Smooth muscle cell (in vitro differentiated cells): ENCODE measurements around the gene ITGB1BP2. TPM values are rescaled to one million over a fixed set of nuclear protein-coding genes. Genes with fewer than 3 reads are reported as not detected.
"Not testable (repeated sequence)": the region's sequence is repeated elsewhere in the genome, so short reads cannot be mapped to it uniquely, and the experiment has no call there.

Source experiments
- DNase-seq: peaks from one replicate; lab custom pipeline; 2025; ENCODE audit not compliant: unreplicated experiment; lab: John Stamatoyannopoulos, UW
- H2AFZ ChIP-seq: fragments of 200-600 bp; sonication (generic); 2 replicates; pipeline ENCODE4 v1.6.0; 2016; ENCODE audit warnings: antibody characterized with exemption, low read depth, mild to moderate bottlenecking
- H3F3A ChIP-seq: fragments of 200-600 bp; sonication (generic); 2 replicates; pipeline ENCODE4 v1.6.0; 2017; ENCODE audit warnings: antibody characterized with exemption, low read depth
- H3K27ac ChIP-seq: fragments of 200-600 bp; sonication (generic); 2 replicates; pipeline ENCODE4 v1.5.1; 2016; ENCODE audit warnings: low read depth, mild to moderate bottlenecking
- H3K27me3 ChIP-seq: fragments of 200-600 bp; sonication (generic); 2 replicates; pipeline ENCODE4 v1.6.1; 2016; ENCODE audit warnings: low read depth, mild to moderate bottlenecking
- H3K36me3 ChIP-seq: fragments of 200-600 bp; sonication (generic); 2 replicates; pipeline ENCODE4 v1.5.1; 2016; ENCODE audit warnings: low read depth
- H3K4me1 ChIP-seq: fragments of 200-600 bp; sonication (generic); 2 replicates; pipeline ENCODE4 v1.5.1; 2016; ENCODE audit warnings: low read depth
- H3K4me2 ChIP-seq: fragments of 200-600 bp; sonication (generic); 2 replicates; pipeline ENCODE4 v1.6.0; 2016; ENCODE audit warnings: mild to moderate bottlenecking
- H3K4me3 ChIP-seq: fragments of 200-600 bp; sonication (generic); 2 replicates; pipeline ENCODE4 v1.5.1; 2016; ENCODE audit warnings: mild to moderate bottlenecking
- H3K79me2 ChIP-seq: fragments of 200-600 bp; sonication (generic); 2 replicates; pipeline ENCODE4 v1.6.0; 2016; ENCODE audit warnings: low read depth, mild to moderate bottlenecking
- H3K9ac ChIP-seq: fragments of 200-600 bp; sonication (generic); 2 replicates; pipeline ENCODE4 v1.6.0; 2016; ENCODE audit warnings: low read depth
- H3K9me3 ChIP-seq: fragments of 200-600 bp; sonication (generic); replicated peaks from 2 replicates; pipeline ENCODE4 v1.5.1; 2016; ENCODE audit warnings: low read depth
- H4K20me1 ChIP-seq: fragments of 200-600 bp; sonication (generic); 2 replicates; pipeline ENCODE4 v1.6.0; 2016; ENCODE audit warnings: low read depth
- WGBS: methylation state at CpG from one replicate; pipeline ENCODE4 v1.1.7; 2016; ENCODE audit warnings: low lambda C conversion rate; 5-methylcytosine and 5-hydroxymethylcytosine counted together
- polyA plus RNA-seq: library from polyadenylated mRNA; unstranded; fragments of >200 nt; fragmentation: Nextera tagmentation; extraction: Ambion mirVana; gene quantifications from 2 replicates; pipeline ENCODE4 v1.2.1, GENCODE V29; 2016
- total RNA-seq: library from RNA; depleted of rRNA; stranded (reverse); fragments of >200 nt; gene quantifications from 2 replicates; pipeline ENCODE4 v1.2.3, GENCODE V29; 2014
- TF ChIP-seq, protein P1 (sequence below): fragments of 200-600 bp; sonication (generic); IDR thresholded peaks from 2 replicates; pipeline ENCODE4 v1.5.1; 2017; ENCODE audit warnings: borderline replicate concordance, mild to moderate bottlenecking, antibody characterized with exemption; ENCODE audit not compliant: insufficient read depth, poor library complexity, severe bottlenecking

The ITGB1BP2 gene
- total and polyA plus RNA-seq, 2 experiments from 2014 or later: 2.0 TPM; not detected in 1

- no peaks in the 10 kb centered on the region for H4K20me1 ChIP-seq
- H3K9ac ChIP-seq: peak within 1 kb of the TSS; percentile 74
- peak within 1 kb of the TSS; percentile 81 for H3K4me2 ChIP-seq
- DNase-seq: peak; percentile 34
- peak within 1 kb of the TSS; percentile 88 for H3K4me3 ChIP-seq
- TF ChIP-seq, protein P1, sequence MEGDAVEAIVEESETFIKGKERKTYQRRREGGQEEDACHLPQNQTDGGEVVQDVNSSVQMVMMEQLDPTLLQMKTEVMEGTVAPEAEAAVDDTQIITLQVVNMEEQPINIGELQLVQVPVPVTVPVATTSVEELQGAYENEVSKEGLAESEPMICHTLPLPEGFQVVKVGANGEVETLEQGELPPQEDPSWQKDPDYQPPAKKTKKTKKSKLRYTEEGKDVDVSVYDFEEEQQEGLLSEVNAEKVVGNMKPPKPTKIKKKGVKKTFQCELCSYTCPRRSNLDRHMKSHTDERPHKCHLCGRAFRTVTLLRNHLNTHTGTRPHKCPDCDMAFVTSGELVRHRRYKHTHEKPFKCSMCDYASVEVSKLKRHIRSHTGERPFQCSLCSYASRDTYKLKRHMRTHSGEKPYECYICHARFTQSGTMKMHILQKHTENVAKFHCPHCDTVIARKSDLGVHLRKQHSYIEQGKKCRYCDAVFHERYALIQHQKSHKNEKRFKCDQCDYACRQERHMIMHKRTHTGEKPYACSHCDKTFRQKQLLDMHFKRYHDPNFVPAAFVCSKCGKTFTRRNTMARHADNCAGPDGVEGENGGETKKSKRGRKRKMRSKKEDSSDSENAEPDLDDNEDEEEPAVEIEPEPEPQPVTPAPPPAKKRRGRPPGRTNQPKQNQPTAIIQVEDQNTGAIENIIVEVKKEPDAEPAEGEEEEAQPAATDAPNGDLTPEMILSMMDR: no peak
- no peaks in the 10 kb centered on the region for H3K4me1 ChIP-seq
- H3K27ac ChIP-seq: peak within 1 kb of the TSS; percentile 82
- H3K27me3 ChIP-seq: no peaks in the 10 kb centered on the region
- H3K79me2 ChIP-seq: no peaks in the 10 kb centered on the region
- H3K36me3 ChIP-seq: no peaks in the 10 kb centered on the region
- H2AFZ ChIP-seq: peak within 1 kb of the TSS; percentile 62
- no peaks in the 10 kb centered on the region for H3K9me3 ChIP-seq
- WGBS: 55% methylated on average over 41 of the region's 54 CpGs
- no peaks in the 10 kb centered on the region for H3F3A ChIP-seq
Measured at GRCh38 chrX:71254092-71254963, 47.2 kb upstream of the ITGB1BP2 start, which contains the start of gene ZMYM3. Gene ZMYM3 (minus strand): TSS chrX:71254140. CDS start chrX:71253255, 885 bp downstream.

GRCh38 chrX:71256051-71256450 is 45.5 kb upstream of the ITGB1BP2 start:
- no peak overlapping the region for H2AFZ ChIP-seq
- peak overlapping the region; percentile 20 for H3K9ac ChIP-seq
- H3K36me3 ChIP-seq: no peaks in the 10 kb centered on the region
- no peaks in the 10 kb centered on the region for H3K79me2 ChIP-seq
- no peaks in the 10 kb centered on the region for H4K20me1 ChIP-seq
- H3K9me3 ChIP-seq: no peaks in the 10 kb centered on the region
- no peaks in the 10 kb centered on the region for H3K4me1 ChIP-seq
- peak overlapping the region; percentile 82 for H3K27ac ChIP-seq
- no peaks in the 10 kb centered on the region for H3F3A ChIP-seq
- peak overlapping the region; percentile 81 for H3K4me2 ChIP-seq
- no peak overlapping the region for H3K4me3 ChIP-seq
- 54% methylated on average over 6 of the region's 6 CpGs for WGBS
- no peaks in the 10 kb centered on the region for H3K27me3 ChIP-seq
- TF ChIP-seq, protein P1: no peak
- DNase-seq: no peak

GRCh38 chrX:71256856-71257255 is 44.7 kb upstream of the ITGB1BP2 start:
- H3K9ac ChIP-seq: no peak overlapping the region
- no peaks in the 10 kb centered on the region for H3F3A ChIP-seq
- no peaks in the 10 kb centered on the region for H3K36me3 ChIP-seq
- H3K9me3 ChIP-seq: no peaks in the 10 kb centered on the region
- no peak overlapping the region for H2AFZ ChIP-seq
- 79% methylated on average over 4 of the region's 4 CpGs for WGBS
- no peaks in the 10 kb centered on the region for H3K27me3 ChIP-seq
- H3K4me3 ChIP-seq: no peak overlapping the region
- TF ChIP-seq, protein P1: no peak
- H3K79me2 ChIP-seq: no peaks in the 10 kb centered on the region
- no peaks in the 10 kb centered on the region for H3K4me1 ChIP-seq
- peak overlapping the region; percentile 25 for H3K4me2 ChIP-seq
- no peak for DNase-seq
- no peaks in the 10 kb centered on the region for H4K20me1 ChIP-seq
- peak overlapping the region; percentile 82 for H3K27ac ChIP-seq

DNA sequence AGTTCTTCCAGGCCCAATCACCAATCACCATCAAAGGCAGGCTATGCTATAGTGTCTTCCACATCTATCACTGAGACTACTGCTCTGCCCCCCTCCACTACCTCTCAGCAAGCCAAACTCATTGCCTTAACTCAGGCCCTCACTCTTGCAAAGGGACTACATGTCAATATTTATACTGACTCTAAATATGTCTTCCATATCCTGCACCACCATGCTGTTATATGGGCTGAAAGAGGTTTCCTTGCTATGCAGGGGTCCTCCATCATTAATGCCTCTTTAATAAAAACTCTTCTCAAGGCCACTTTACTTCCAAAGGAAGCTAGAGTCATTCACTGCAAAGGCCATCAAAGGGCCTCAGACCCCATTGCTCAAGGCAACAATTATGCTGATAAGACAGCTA is 32.9 kb upstream of the ITGB1BP2 start:
- not testable (repeated sequence) for DNase-seq, H3F3A ChIP-seq, H3K4me3 ChIP-seq

More for the DNA sequence above, 32.9 kb upstream of the ITGB1BP2 start:
- H3K9me3 ChIP-seq, H3K27ac ChIP-seq, H3K36me3 ChIP-seq, H4K20me1 ChIP-seq, H2AFZ ChIP-seq, H3K79me2 ChIP-seq, H3K4me1 ChIP-seq, H3K9ac ChIP-seq, H3K27me3 ChIP-seq, H3K4me2 ChIP-seq: not testable (repeated sequence)
